Measurements from ENCODE around the gene MIA.

- TF ChIP-seq CTCF (IDR thresholded peaks at IDR 0.05 in 8 of 11, conservative IDR thresholded peaks at IDR 0.05 in 3 of 11) (peak in 8 of 11 experiments; percentile 24 to 67 (median 38)), POLR2AphosphoS5 (IDR thresholded peaks at IDR 0.05) (peak; percentile 95 to 98 (median 97))
Measured at GRCh38 chr19:40777937-40778705, 2.8 kb downstream of the MIA start, which contains the start of gene RAB4B.
